Myometrial cell (primary cell): ENCODE results near the gene MAPKAPK2. TPM values are rescaled to one million over a fixed set of nuclear protein-coding genes. Genes with fewer than 3 reads are reported as not detected.

Source experiments
- total RNA-seq: library from RNA; depleted of rRNA; stranded (reverse); fragments of >200 nt; gene quantifications from 2 replicates; pipeline ENCODE4 v1.2.3, GENCODE V29; 2015

Gene MAPKAPK2
- total RNA-seq, result 50.3 and 53.9 TPM in 2 replicates

GRCh38 chr1:206684478-206685333 lies at the start of gene MAPKAPK2:
TSS of gene MAPKAPK2 (plus strand) at chr1:206684905. CDS start at chr1:206685230, 325 bp downstream.

DNA sequence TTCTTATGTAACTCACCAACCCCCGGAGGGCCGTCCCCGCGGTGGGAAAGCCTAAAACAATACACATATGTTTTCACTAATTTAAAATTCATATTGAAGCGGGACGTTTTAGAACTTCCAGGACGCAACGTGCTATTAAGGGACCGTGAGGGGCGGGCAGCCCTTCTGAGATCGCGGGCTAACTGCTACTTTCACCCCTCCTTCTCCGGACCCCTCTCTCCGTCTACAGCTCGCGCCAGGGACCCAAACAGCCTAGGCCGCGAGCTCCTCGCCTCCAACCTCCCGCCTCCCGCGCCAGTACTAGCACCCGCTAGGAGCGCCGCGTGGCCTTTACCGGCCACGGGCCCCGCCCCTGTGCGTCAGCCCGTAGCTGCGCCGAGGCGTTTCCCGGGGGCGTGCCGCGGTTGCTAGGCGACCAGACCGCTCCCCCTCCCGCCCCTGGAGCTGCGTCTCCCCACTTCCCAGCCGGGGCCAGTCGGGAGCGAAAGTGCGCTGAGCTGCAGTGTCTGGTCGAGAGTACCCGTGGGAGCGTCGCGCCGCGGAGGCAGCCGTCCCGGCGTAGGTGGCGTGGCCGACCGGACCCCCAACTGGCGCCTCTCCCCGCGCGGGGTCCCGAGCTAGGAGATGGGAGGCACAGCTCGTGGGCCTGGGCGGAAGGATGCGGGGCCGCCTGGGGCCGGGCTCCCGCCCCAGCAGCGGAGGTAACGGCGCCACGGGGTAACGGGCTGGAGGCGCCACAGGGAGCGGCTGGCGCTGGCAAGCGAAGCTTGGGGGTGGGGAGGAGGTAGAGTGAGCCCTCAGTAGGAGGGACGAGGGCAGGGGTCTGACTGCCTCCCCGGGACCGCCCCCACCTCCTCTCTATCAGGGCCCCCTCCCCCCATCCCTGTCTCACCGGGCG lies 49.4 kb upstream of the MAPKAPK2 start, which contains the start of gene DYRK3:
Gene DYRK3 (plus strand): TSS at position 457 of the 898 bp plus-strand sequence. CDS start 168 bp downstream, at position 625.

DNA sequence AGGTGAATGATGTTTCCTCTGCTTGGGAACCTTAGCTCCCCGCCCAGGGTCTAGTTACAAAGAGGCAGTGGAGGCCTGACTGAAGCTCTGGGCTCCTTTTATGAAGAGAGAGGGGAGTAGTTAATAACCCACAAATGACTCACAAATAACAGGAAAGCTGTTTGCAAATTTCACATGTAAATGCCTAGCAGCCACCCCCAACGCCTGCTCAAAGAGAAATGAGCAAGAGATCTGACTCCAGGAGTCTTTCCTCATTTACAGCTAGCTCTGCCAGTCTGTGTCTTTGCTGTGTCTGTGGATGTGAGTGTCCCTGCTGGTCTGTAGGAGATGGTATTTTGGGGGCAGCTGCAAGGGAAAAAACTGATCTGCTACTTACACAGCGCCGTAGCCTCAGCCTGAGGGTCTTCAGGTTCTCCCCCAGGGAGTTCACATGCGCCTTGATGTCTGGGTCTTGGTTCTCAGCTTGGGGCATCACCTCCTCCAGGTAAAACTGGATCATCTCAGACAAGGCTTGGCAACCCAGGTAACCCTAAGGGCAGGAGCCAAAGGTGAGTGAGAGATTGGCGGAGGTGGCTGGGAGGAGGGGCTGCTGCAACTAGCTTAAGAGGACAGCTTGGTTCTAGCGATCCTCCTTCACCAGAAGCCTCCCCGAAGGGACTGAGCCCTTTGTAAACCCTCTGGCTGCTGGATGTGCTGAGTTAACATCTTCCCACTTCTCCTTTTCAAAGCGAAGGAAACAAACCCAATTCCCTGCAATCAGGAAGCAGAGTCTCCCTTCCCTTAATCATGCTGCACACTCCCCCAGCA lies 86.0 kb downstream of the MAPKAPK2 start, which contains the start of gene IL19:
Gene IL19 (plus strand): TSS at position 243 of the 807 bp plus-strand sequence. CDS start 65,890 bp downstream, outside the sequence.

GRCh38 chr1:206772243-206772937 lies 87.7 kb downstream of the MAPKAPK2 start, which contains the start of gene IL10:
TSS of gene IL10 (minus strand) at chr1:206772494. CDS start at chr1:206772435, 59 bp downstream.

Other genes with a start within 250 kb of the MAPKAPK2 start
- 12.1 and 15.8 TPM in 2 replicates for gene IKBKE, start 214.4 kb upstream of the MAPKAPK2 start, total RNA-seq
- under 0.01 and 0.71 TPM in 2 replicates for gene RASSF5, start 177.4 kb upstream of the MAPKAPK2 start, total RNA-seq
- 54.4 and 64.0 TPM in 2 replicates for gene EIF2D, start 72.4 kb upstream of the MAPKAPK2 start, total RNA-seq
- gene DYRK3, start 49.4 kb upstream of the MAPKAPK2 start, total RNA-seq, result 23.1 and 27.3 TPM in 2 replicates
- gene IL19, start 85.9 kb downstream of the MAPKAPK2 start, total RNA-seq, result not detected in 2 replicates
- gene IL10, start 87.6 kb downstream of the MAPKAPK2 start, total RNA-seq, result not detected in 2 replicates
- not detected in 2 replicates for gene IL20, start 180.7 kb downstream of the MAPKAPK2 start, total RNA-seq
- gene IL24, start 212.5 kb downstream of the MAPKAPK2 start, total RNA-seq, result 1.6 TPM in 1 of 2 replicates, not detected in the other
- gene FCMR, start 237.0 kb downstream of the MAPKAPK2 start, total RNA-seq, result 1.2 TPM in 1 of 2 replicates, not detected in the other